HG02943 (cell line): Measurements from ENCODE around the gene TTC21B.
"Not testable (repeated sequence)": the region's sequence is repeated elsewhere in the genome, so short reads cannot be mapped to it uniquely, and the experiment has no call there.

Source experiments
- ATAC-seq: cut with Tn5 transposase; IDR thresholded peaks from one replicate; pipeline ENCODE4 v1.9.1; 2021; ENCODE audit warnings: mild to moderate bottlenecking, low read depth, moderate library complexity; ENCODE audit not compliant: unreplicated experiment

Gene TTC21B

GRCh38 chr2:165889158-165889557, 64.4 kb downstream of the TTC21B start:
- ATAC-seq: no peak

GRCh38 chr2:165888171-165888570, 65.4 kb downstream of the TTC21B start:
- no peak for ATAC-seq

- no peak for ATAC-seq
These were observed 67.0 kb downstream of the TTC21B start for GRCh38 chr2:165886487-165887146.

- peak; percentile 56 for ATAC-seq
These were observed 75.7 kb downstream of the TTC21B start for GRCh38 chr2:165877565-165878550.

- ATAC-seq: no peak
These were observed 76.9 kb downstream of the TTC21B start for GRCh38 chr2:165876712-165877111.

- no peak for ATAC-seq
These were observed 77.3 kb downstream of the TTC21B start for GRCh38 chr2:165876269-165876668.

GRCh38 chr2:165874445-165875039, 79.0 kb downstream of the TTC21B start:
- ATAC-seq: peak; percentile 98

- no peak for ATAC-seq
These were observed 81.3 kb downstream of the TTC21B start for GRCh38 chr2:165872101-165872791.

GRCh38 chr2:165871025-165871424, 82.6 kb downstream of the TTC21B start:
- ATAC-seq: no peak

- no peak for ATAC-seq
These were observed 83.2 kb downstream of the TTC21B start for GRCh38 chr2:165870346-165870745.

GRCh38 chr2:165868211-165868610, 85.4 kb downstream of the TTC21B start:
- ATAC-seq: no peak

- no peak for ATAC-seq
These were observed 89.3 kb downstream of the TTC21B start for GRCh38 chr2:165864296-165864695.

- ATAC-seq: no peak
These were observed 89.7 kb downstream of the TTC21B start for GRCh38 chr2:165863810-165864261.

- not testable (repeated sequence) for ATAC-seq
These were observed 92.5 kb downstream of the TTC21B start for GRCh38 chr2:165861083-165861482.

- ATAC-seq: not testable (repeated sequence)
These were observed 93.9 kb downstream of the TTC21B start for GRCh38 chr2:165859723-165860122.

- ATAC-seq: no peak
These were observed 95.7 kb downstream of the TTC21B start for GRCh38 chr2:165857876-165858275.

GRCh38 chr2:165852394-165852793, 101.2 kb downstream of the TTC21B start:
- no peak for ATAC-seq

GRCh38 chr2:165847001-165847400, 106.6 kb downstream of the TTC21B start:
- ATAC-seq: no peak

- ATAC-seq: no peak
These were observed 107.5 kb downstream of the TTC21B start for GRCh38 chr2:165846056-165846455.

- ATAC-seq: no peak
These were observed 109.4 kb downstream of the TTC21B start for GRCh38 chr2:165844216-165844615.
